ENCODE results near the gene FAM120A. TPM values are rescaled to one million over a fixed set of nuclear protein-coding genes. Genes with fewer than 3 reads are reported as not detected.

FAM120A gene
- total RNA-seq, 1 donor from 2014 or later: 93.1 TPM

DNA sequence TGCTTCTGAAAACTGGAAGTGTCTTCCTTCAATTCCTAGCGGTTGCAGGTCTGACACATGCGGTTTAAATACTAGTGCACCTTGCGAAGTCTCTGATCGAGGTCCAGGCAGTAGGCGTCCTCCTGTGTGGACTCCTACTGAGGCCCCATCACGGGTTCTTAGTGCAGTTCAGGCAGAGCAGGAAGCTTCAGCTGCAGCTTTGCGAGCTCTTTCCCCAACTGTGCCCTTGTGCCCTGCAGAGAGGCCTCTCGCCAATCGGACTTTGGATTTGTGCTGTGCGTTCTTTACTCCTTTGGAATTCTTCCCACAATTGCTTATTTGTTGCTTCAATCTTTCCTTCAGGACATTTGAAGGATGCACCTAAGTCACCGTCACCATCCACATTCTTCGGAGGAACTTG lies 42.5 kb downstream of the FAM120A start:
- H3K36me3 Mint-ChIP-seq (ENCODE audit: unreplicated experiment): peaks cover 30% of the 10 kb centered on the region
- H3K27me3 Mint-ChIP-seq (ENCODE audit: unreplicated experiment): no peaks in the 10 kb centered on the region
- TF ChIP-seq, protein P1, sequence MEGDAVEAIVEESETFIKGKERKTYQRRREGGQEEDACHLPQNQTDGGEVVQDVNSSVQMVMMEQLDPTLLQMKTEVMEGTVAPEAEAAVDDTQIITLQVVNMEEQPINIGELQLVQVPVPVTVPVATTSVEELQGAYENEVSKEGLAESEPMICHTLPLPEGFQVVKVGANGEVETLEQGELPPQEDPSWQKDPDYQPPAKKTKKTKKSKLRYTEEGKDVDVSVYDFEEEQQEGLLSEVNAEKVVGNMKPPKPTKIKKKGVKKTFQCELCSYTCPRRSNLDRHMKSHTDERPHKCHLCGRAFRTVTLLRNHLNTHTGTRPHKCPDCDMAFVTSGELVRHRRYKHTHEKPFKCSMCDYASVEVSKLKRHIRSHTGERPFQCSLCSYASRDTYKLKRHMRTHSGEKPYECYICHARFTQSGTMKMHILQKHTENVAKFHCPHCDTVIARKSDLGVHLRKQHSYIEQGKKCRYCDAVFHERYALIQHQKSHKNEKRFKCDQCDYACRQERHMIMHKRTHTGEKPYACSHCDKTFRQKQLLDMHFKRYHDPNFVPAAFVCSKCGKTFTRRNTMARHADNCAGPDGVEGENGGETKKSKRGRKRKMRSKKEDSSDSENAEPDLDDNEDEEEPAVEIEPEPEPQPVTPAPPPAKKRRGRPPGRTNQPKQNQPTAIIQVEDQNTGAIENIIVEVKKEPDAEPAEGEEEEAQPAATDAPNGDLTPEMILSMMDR (IDR thresholded peaks at IDR 0.05): no peak
- H3K4me3 Mint-ChIP-seq (ENCODE audit: unreplicated experiment): no peak overlapping the region
- no peak for DNase-seq (ENCODE audit: extremely low spot score, unreplicated experiment)
- H3K27ac Mint-ChIP-seq (ENCODE audit: unreplicated experiment): no peak overlapping the region
- H3K9me3 Mint-ChIP-seq (ENCODE audit: unreplicated experiment): no peaks in the 10 kb centered on the region
- H3K4me1 Mint-ChIP-seq (ENCODE audit: unreplicated experiment): peaks cover 22% of the 10 kb centered on the region

DNA sequence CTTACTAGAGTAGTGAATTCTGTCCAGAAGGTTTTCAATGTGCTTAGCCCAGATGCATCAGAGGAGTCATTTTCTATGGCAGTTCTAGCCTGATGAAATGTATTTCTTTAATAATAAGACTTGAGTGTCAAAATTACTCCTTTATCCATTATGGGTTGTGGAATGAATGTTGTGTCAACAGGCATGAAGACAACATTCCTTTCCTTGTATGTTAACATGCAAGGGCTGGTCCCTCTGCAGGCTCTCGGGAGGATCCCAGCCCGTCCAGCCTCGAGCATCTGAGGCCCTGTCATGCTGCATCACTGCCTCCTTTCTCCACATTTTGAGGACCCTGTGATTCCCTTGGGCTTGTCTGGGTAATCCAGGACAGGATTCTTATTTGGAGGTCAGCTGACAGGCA lies 44.8 kb downstream of the FAM120A start:
- H3K27me3 Mint-ChIP-seq (ENCODE audit: unreplicated experiment): no peaks in the 10 kb centered on the region
- no peak overlapping the region for H3K4me3 Mint-ChIP-seq (ENCODE audit: unreplicated experiment)
- H3K36me3 Mint-ChIP-seq (ENCODE audit: unreplicated experiment): peaks cover 34% of the 10 kb centered on the region
- TF ChIP-seq, protein P1 (IDR thresholded peaks at IDR 0.05): no peak
- no peak overlapping the region for H3K27ac Mint-ChIP-seq (ENCODE audit: unreplicated experiment)
- no peak for DNase-seq (ENCODE audit: extremely low spot score, unreplicated experiment)
- H3K9me3 Mint-ChIP-seq (ENCODE audit: unreplicated experiment): no peaks in the 10 kb centered on the region
- peaks cover 21% of the 10 kb centered on the region for H3K4me1 Mint-ChIP-seq (ENCODE audit: unreplicated experiment)

DNA sequence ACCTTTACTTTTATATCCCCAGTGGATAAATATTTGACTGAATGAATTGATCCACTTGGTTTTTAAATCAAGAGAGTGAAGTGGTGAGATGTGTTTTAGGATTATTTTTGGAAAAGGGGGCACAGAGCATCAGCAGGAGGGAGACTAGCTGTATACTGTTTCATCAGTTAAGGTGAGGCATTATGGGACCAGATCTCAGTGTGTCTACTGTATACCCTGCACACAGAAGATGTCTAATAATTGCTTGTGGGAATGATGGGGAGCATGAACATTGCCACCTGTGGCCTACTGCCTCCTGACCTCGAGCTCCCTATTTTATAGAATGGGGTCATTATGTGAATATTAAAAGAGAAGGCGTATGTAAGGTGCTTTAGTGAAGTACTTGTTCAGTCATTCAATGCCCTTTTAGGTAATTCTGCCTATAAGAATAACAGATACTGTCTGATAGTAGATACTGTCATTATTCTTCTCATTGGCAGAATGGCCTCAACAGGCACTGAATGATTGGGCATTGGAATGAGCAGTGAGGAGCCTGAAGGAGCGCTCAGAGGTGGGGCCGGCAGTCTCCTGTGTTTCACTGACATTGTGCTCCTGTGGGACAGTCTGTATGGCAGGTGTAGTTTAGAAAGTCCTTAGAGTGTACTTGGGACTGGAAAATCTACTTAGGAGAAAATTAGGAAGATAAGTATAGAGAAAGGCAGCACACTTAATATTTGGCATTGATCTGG lies 49.2 kb downstream of the FAM120A start:
- H3K4me3 Mint-ChIP-seq (ENCODE audit: unreplicated experiment): peak overlapping the region; percentile 75
- peak overlapping the region; percentile 95 for H3K27ac Mint-ChIP-seq (ENCODE audit: unreplicated experiment)
- TF ChIP-seq, protein P1 (IDR thresholded peaks at IDR 0.05): no peak
- no peaks in the 10 kb centered on the region for H3K27me3 Mint-ChIP-seq (ENCODE audit: unreplicated experiment)
- no peak for DNase-seq (ENCODE audit: extremely low spot score, unreplicated experiment)
- H3K4me1 Mint-ChIP-seq (ENCODE audit: unreplicated experiment): peaks cover 38% of the 10 kb centered on the region
- no peaks in the 10 kb centered on the region for H3K9me3 Mint-ChIP-seq (ENCODE audit: unreplicated experiment)
- H3K36me3 Mint-ChIP-seq (ENCODE audit: unreplicated experiment): peaks cover 35% of the 10 kb centered on the region

DNA sequence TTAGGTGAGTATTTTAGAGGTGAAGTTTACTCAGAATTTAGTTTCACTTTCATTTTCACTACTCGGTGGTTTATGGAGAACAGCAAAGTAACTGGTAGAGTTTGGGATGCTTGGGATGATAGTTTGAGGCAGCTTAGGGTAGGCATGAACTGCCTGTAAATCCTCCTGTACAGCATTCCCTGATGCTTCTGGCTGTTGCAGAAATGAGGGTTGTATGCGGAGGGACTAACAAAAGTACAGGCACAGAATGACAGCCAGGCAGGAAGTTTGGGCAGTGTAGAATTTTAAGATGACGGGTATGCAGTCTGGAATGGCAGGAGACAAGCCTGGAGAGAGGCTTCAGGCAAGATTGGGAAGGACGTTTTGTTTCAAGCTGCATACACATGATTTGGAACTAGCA lies 49.9 kb downstream of the FAM120A start:
- Mint-ChIP-seq H3K27ac (ENCODE audit: unreplicated experiment) (peak overlapping the region; percentile 95), H3K4me3 (ENCODE audit: unreplicated experiment) (peak overlapping the region; percentile 75)

DNA sequence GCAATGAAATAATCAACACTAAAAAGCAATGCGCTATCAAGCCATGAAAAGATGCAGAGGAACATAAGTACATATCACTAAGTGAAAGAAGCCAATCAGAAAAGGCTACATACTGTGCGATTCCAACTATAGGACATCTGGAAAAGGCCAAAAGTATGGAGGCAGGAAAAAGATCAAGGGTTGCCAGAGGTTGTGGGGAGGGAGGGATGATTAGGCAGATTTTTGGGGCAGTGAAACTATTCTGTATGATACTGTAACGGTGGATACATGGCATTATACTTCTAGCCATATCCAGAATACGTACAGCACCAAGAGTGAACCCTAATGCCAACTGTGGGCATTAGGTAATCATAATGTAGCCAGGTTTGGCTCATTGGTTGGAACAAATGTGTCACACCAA lies 51.9 kb downstream of the FAM120A start:
- TF ChIP-seq, protein P1 (IDR thresholded peaks at IDR 0.05): no peak
- peaks cover 24% of the 10 kb centered on the region for H3K36me3 Mint-ChIP-seq (ENCODE audit: unreplicated experiment)
- peaks cover 55% of the 10 kb centered on the region for H3K4me1 Mint-ChIP-seq (ENCODE audit: unreplicated experiment)

More for the DNA sequence above, 49.9 kb downstream of the FAM120A start:
- Mint-ChIP-seq H3K9me3 (ENCODE audit: unreplicated experiment) (no peaks in the 10 kb centered on the region), H3K27me3 (ENCODE audit: unreplicated experiment) (no peaks in the 10 kb centered on the region), H3K36me3 (ENCODE audit: unreplicated experiment) (peaks cover 32% of the 10 kb centered on the region), H3K4me1 (ENCODE audit: unreplicated experiment) (peaks cover 42% of the 10 kb centered on the region)
- TF ChIP-seq, protein P1 (IDR thresholded peaks at IDR 0.05): no peak
- no peak for DNase-seq (ENCODE audit: extremely low spot score, unreplicated experiment)

More for the DNA sequence above, 51.9 kb downstream of the FAM120A start:
- Mint-ChIP-seq H3K27me3 (ENCODE audit: unreplicated experiment) (no peaks in the 10 kb centered on the region), H3K27ac (ENCODE audit: unreplicated experiment) (no peak overlapping the region), H3K4me3 (ENCODE audit: unreplicated experiment) (no peak overlapping the region), H3K9me3 (ENCODE audit: unreplicated experiment) (no peaks in the 10 kb centered on the region)
- no peak for DNase-seq (ENCODE audit: extremely low spot score, unreplicated experiment)
